Nephron (organoid): Measurements from ENCODE around the gene SDK2.

Source experiments
- H3K27ac Mint-ChIP-seq, 3 experiments: 2 replicates each; pipeline ENCODE4 v1.8.0; 2020; ENCODE audit warnings: mixed read lengths in 3 of 3, mild to moderate bottlenecking in 2 of 3, moderate library complexity in 1 of 3
- H3K27me3 Mint-ChIP-seq: 2 replicates; pipeline ENCODE4 v1.8.0; 2021; ENCODE audit warnings: low read depth, mild to moderate bottlenecking, moderate library complexity, mixed read lengths
- H3K36me3 Mint-ChIP-seq: 2 replicates; pipeline ENCODE4 v1.8.0; 2020; ENCODE audit warnings: low read depth, mixed read lengths
- H3K4me1 Mint-ChIP-seq: 2 replicates; pipeline ENCODE4 v1.8.0; 2020; ENCODE audit warnings: mixed read lengths
- H3K4me3 Mint-ChIP-seq, 3 experiments: 2 replicates each; pipeline ENCODE4 v1.8.0; 2020; ENCODE audit warnings: mild to moderate bottlenecking in 3 of 3, mixed read lengths in 3 of 3, moderate library complexity in 2 of 3
- H3K9me3 Mint-ChIP-seq: 2 replicates; pipeline ENCODE4 v1.8.0; 2020; ENCODE audit warnings: mixed read lengths
- CTCF ChIP-seq, 3 experiments: fragments of 200-600 bp; sonication (generic); IDR thresholded peaks; one replicate each; pipeline ENCODE4 v1.5.0; 2021; ENCODE audit warnings: antibody characterized with exemption in 3 of 3; ENCODE audit not compliant: unreplicated experiment in 3 of 3

SDK2 gene

GRCh38 chr17:73522107-73522506 lies 122.1 kb downstream of the SDK2 start:
- H3K27me3 Mint-ChIP-seq = peaks cover under 1% of the 10 kb centered on the region
- no peaks in the 10 kb centered on the region for H3K36me3 Mint-ChIP-seq
- no peaks in the 10 kb centered on the region for H3K9me3 Mint-ChIP-seq
- peaks cover 6% of the 10 kb centered on the region for H3K4me1 Mint-ChIP-seq
- no peak overlapping the region for H3K27ac Mint-ChIP-seq
- no peak for TF ChIP-seq CTCF (IDR thresholded peaks at IDR 0.05; ENCODE audit: unreplicated experiment in 3 of 3)
- no peak overlapping the region for H3K4me3 Mint-ChIP-seq

- Mint-ChIP-seq H3K36me3 (no peaks in the 10 kb centered on the region), H3K27me3 (no peaks in the 10 kb centered on the region), H3K9me3 (no peaks in the 10 kb centered on the region), H3K4me1 (peaks cover 6% of the 10 kb centered on the region), H3K4me3 (no peak overlapping the region), H3K27ac (no peak overlapping the region)
- no peak for TF ChIP-seq CTCF (IDR thresholded peaks at IDR 0.05; ENCODE audit: unreplicated experiment in 3 of 3)
Observed at GRCh38 chr17:73521376-73521775, 122.9 kb downstream of the SDK2 start.

GRCh38 chr17:73520369-73520761 lies 123.9 kb downstream of the SDK2 start:
- Mint-ChIP-seq H3K4me3 (no peak overlapping the region), H3K4me1 (peaks cover 6% of the 10 kb centered on the region), H3K36me3 (no peaks in the 10 kb centered on the region), H3K9me3 (no peaks in the 10 kb centered on the region), H3K27me3 (no peaks in the 10 kb centered on the region), H3K27ac (no peak overlapping the region)
- no peak for TF ChIP-seq CTCF (IDR thresholded peaks at IDR 0.05; ENCODE audit: unreplicated experiment in 3 of 3)

- no peak overlapping the region for H3K4me3 Mint-ChIP-seq
- no peak for TF ChIP-seq CTCF (IDR thresholded peaks at IDR 0.05; ENCODE audit: unreplicated experiment in 3 of 3)
- no peaks in the 10 kb centered on the region for H3K36me3 Mint-ChIP-seq
- peak overlapping the region in 1 of 3 experiments; percentile 33 for H3K27ac Mint-ChIP-seq
- no peaks in the 10 kb centered on the region for H3K27me3 Mint-ChIP-seq
- H3K4me1 Mint-ChIP-seq = peaks cover 6% of the 10 kb centered on the region
- H3K9me3 Mint-ChIP-seq = no peaks in the 10 kb centered on the region
Observed at GRCh38 chr17:73519714-73520368, 124.4 kb downstream of the SDK2 start.

GRCh38 chr17:73519011-73519410 lies 125.2 kb downstream of the SDK2 start:
- no peaks in the 10 kb centered on the region for H3K9me3 Mint-ChIP-seq
- no peak overlapping the region for H3K4me3 Mint-ChIP-seq
- no peak overlapping the region for H3K27ac Mint-ChIP-seq
- TF ChIP-seq CTCF (IDR thresholded peaks at IDR 0.05; ENCODE audit: unreplicated experiment in 3 of 3) = no peak
- H3K27me3 Mint-ChIP-seq = no peaks in the 10 kb centered on the region
- no peaks in the 10 kb centered on the region for H3K36me3 Mint-ChIP-seq
- peaks cover 6% of the 10 kb centered on the region for H3K4me1 Mint-ChIP-seq

- Mint-ChIP-seq H3K4me1 (peaks cover under 1% of the 10 kb centered on the region), H3K4me3 (no peak overlapping the region), H3K9me3 (no peaks in the 10 kb centered on the region), H3K27me3 (no peaks in the 10 kb centered on the region), H3K36me3 (no peaks in the 10 kb centered on the region), H3K27ac (no peak overlapping the region)
- no peak for TF ChIP-seq CTCF (IDR thresholded peaks at IDR 0.05; ENCODE audit: unreplicated experiment in 3 of 3)
Observed at GRCh38 chr17:73516431-73516830, 127.8 kb downstream of the SDK2 start.
